Fibroblast of skin of back (primary cell): ENCODE measurements around the gene TAB2.
A peak's percentile ranks its signal among the peaks of the same experiment; 100 is the strongest.
"Not testable (repeated sequence)": the region's sequence is repeated elsewhere in the genome, so short reads cannot be mapped to it uniquely, and the experiment has no call there.

Experiments used
- DNase-seq: peaks from one replicate; pipeline ENCODE4 v3.0.0-alpha.2; 2013

The TAB2 gene

GRCh38 chr6:149446791-149447376 lies 129.4 kb downstream of the TAB2 start:
- DNase-seq, result no peak

DNA sequence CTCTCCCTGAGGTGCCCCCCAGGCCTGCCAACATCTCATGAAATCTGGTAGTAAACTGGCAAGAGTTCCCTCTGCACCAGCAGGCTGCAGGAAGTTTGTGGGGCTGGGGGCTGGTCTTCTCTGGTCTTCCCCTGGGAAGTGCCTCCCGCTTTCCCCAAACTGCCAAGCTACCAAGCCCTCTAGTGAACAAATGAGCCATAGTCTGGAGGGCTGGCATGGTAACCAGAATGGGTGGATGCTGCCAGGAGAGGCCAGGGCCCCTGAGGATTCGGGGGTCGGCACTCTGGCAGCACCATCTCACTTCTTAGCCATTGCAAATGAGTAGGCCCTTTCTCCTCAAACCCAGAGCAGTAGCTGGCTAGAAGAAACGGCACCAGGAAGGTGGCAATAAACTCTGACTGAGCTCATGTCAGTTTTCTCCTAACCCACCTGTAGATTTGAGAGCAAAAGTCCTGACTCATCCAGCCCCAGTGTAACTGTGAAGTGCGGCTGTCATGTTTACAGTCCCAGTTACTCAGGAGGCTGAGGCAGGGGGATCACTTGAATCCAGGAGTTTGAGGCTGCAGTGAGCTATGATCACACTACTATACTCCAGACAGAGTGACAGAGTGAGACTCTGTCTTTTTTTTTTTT lies 131.4 kb downstream of the TAB2 start:
- no peak for DNase-seq

GRCh38 chr6:149449831-149450678 lies 132.5 kb downstream of the TAB2 start:
- DNase-seq, result no peak

GRCh38 chr6:149450679-149451375 lies 133.3 kb downstream of the TAB2 start:
- DNase-seq, result no peak

DNA sequence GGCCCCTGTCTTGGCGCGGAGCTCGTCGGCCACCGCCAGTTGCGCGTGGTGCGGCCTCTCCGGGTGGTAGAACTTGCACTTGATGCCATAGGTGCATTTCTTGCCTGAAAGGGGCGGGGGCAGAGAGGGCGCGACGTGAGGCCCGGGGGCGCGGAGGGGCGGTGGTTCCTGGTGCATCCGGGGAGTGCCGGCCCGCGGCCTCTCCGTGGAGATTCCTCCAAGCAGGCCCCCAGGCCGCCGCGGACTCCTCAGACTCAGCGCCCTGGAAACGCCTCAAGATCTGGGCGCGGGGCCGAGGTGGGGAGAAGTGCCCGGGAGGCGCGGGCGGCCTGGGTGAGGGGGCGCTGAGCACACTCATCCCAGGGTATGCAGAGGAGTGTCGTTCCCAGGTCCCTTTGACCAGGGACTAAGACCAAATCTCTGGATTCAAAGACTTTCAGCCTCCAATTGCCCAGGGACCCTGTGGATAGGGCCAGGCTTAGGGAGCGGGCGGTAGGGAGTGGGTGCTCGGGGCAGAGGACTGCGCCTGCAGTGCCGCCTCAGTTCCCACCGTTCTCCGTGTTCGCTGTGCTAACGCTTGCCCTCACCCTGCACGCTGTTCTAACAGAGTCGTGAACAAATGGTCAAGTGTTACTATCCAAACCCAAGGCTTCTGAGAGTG lies 134.0 kb downstream of the TAB2 start:
- no peak for DNase-seq

DNA sequence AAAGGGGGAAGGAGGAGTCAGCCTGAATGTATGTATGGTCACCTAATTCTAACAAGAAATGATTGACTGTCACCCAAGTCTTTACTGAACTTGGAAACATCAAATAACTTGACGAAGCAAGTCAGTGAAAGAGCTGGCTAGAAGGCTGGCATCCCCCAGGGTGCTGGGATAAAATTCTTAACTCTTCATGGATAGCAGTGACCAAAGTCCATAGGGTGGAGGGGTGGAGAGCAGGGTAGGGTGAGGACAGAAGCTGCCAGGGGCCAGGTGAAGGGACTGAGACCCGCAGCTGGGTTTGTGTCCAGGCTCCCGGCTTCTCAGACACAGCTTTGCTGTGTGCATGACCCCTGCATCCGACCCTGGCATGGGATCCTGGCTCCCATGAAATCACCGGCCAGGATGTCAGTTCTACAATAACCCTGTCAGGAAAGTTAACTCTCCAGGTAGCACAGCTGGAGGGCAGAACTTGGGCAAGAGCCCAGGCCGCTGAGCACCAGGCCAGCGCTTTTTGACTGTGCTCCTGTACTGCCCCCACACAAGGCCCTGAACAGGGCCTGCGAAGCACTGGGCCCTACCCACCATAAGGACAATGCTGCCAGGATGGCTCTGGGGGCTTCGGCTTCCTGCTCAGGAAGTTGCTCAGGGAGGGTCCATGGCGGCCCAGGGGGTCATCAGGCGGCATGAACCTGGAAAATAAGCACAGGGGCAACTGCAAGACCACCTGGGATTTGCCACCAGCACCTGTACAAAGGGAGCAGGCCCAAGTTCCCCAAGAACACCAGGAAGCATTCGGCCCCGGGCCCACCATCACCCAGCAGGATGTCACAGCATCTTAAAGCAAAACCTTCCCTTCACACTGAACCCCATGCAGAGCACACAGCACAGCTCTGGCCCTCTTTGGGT lies 134.8 kb downstream of the TAB2 start:
- DNase-seq, result no peak

DNA sequence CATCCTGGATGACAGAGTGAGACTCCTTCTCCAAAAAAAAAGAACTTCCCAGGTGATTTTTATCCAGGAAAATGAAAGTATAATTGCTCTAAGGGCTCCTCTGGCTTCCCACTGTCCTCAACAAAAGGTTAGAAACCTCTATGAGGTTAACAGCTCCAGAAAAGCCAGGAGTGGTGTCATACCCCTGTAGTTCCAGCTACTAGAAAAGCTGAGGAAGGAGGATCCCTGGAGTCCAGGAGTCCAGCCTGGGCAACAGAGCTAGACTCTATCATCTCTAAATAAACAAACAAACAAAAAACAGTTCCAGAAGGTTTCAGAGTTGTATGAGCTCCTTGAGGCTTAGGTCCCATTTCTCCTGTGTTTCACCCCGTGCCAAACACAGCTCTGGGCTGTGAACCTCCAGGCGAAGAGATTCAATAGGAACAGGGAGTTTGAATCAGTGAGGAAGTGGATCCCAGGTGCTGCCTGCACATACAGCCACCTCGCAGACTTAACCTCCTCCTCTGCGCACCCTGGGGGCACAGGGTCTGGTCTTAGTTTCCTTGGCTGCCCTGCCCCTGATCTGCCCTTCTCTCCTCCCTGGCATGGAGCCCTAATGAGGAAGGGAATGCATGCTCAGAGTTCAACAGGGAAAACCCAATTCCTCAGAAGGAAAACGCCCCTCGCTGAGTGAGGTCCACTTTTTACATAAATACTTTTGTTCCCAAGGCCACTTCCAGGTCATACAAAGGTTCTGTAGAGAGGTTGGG lies 136.3 kb downstream of the TAB2 start:
- DNase-seq, result peak; percentile 24

DNA sequence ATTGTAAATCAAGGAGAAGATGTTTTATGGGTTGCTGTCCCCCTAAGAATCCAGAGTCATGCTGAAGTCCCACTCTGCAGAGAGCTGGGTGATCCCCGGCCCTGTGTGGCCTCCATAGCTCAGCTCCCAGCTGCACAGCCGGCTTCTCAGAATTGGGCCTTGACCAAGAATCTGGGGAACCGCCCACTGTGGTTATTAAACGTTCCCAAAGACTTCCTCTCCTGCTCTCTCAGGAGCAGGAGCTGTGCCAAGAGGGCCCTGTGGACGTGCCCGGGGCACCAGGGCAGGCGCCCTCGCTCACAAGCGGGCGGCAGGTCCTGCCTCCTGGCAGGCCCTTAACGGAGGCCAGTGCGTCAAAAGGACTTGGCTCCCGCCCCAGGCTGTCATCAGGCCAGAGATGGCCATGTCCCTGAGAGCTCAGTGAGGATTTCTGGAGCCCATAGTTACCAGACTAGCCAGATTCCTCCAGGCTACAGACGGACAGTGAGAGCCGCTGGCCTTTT lies 136.9 kb downstream of the TAB2 start:
- DNase-seq, result peak; percentile 86

DNA sequence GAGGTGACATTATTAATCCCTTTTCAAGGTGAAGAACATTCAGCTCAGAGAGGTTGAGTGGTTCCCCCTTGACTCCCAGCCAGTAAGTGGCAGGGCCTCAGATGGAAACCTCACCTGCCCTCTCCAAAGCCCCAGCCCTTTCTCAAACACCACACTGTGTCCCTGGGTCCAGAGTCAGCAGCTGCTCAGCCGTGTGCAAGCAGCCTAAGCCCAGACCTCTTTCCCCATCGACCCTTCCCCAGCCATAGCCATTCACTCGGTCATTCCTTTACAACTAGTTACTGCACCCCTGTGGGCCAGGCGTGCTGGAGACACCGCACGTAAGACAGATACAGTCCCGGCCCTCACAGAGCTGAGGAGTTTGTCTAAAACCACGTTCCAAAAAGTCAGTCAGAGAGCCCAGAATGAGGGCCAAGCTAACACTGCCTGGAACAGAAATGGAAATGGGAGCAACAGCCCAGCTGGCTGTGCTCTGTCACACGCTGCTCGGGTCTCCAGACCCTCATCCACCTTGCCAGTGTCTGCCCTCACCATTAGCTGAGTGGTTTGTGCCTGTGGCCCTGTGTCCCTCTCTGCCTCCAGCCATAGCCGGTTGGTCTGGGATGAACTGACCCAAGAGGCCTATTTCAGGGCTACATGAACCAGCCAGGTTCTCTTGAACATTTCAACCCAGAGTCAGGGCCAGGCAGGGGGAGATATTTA lies 137.7 kb downstream of the TAB2 start:
- DNase-seq, result no peak

DNA sequence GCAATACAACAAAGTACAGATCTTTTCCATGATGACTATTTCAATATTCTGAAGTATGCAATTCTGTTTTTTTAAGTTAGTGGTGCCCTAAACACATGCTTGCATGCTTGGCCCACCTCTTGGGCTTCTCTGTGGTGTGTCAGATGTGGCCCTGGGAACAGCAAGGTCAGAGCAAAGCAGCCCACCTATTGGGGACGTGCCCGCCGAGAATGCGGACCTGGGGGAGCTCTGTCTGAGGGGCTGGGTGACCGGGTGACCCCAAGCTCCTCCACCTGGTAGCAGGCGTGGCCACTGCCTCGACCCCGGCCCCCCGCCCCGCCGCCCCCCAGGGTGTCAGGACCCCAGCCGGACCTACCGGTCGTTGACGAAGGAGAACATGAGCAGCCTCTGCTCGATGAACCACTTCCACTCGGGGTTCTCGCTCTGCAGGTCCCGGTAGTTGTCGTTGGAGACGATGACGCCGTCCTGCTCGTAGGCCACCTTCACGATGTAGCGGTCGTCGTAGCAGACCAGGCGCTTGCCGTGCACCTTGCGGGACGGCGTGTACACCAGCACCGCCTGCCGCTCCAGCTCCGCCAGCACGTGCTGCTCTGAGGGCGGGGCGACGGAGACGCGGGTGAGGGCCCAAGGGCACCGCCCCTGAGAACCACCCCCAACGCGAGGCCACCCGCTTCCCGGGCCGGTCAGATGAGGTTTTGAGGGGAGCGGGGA lies 139.0 kb downstream of the TAB2 start:
- DNase-seq, result no peak

- no peak for DNase-seq
These were observed 139.9 kb downstream of the TAB2 start for GRCh38 chr6:149457316-149457884.

GRCh38 chr6:149458196-149458595 lies 140.7 kb downstream of the TAB2 start:
- DNase-seq, result no peak

DNA sequence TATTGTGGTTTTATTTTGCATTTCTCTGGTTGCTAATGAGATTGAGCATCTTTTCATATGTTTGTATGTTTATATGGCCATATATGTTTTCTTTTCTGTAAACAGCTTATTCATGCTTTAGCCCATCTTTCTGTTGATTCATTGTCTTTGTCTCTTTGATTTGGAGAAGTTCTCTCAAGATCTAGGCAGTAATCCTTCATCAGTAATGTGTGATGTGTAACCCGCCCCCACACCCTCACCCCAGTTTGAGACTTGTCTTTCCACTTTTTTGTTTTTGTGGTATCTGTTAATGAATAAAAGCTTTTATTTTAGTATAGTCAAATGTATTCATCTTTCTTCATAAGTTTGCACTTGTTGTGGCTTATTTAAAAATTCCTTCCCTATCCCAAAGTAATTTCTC lies 141.3 kb downstream of the TAB2 start:
- DNase-seq, result no peak

DNA sequence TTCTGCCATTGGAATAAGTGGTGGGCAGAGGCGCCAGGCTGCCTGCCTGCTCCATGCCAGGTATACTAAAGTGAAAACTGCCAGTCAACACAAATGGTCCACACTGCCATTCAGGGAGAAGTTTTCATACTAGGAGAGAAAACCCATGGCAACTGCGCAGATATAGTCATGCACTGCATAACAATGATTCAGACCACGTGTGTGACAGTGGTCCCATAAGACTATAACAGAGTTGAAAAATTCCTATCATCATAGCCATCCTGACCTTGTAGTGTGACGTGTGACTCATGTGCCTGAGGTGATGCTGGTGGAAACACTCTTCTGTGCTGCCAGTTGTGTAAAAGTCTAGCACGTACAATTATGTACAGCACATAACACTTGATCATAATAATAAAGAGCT lies 142.2 kb downstream of the TAB2 start:
- DNase-seq, result peak; percentile 63

GRCh38 chr6:149460249-149460648 lies 142.7 kb downstream of the TAB2 start:
- DNase-seq, result not testable (repeated sequence)
